SK-N-SH (cell line): ENCODE results near the gene TREM1. TPM values are rescaled to one million over a fixed set of nuclear protein-coding genes. Genes with fewer than 3 reads are reported as not detected.

ENCODE experiments used
- CTCF ChIA-PET: fragments of 300-600, 350-600 bp; formaldehyde crosslinking; extraction: SDS; loops from one replicate; lab custom pipeline; 2021; lab: Yijun Ruan, JAX
- POLR2A ChIA-PET: fragments of 350-600 bp; sonication (Branson Sonifier 250); formaldehyde crosslinking; extraction: SDS; loops from one replicate; lab custom pipeline; 2020; ENCODE audit warnings: antibody characterized with exemption, inconsistent platforms; lab: Yijun Ruan, JAX
- DNase-seq: peaks from one replicate; pipeline ENCODE4 v3.0.0; 2012
- H2AFZ ChIP-seq: fragments of 200-600 bp; sonication (generic); 2 replicates; pipeline ENCODE4 v1.8.1; 2016; ENCODE audit warnings: antibody characterized with exemption, mild to moderate bottlenecking, low read depth
- H3F3A ChIP-seq: fragments of 200-600 bp; sonication (generic); replicated peaks from 2 replicates; pipeline ENCODE3; 2016; ENCODE audit warnings: antibody characterized with exemption, mild to moderate bottlenecking; ENCODE audit not compliant: insufficient read depth
- H3K27ac ChIP-seq, 2 experiments: fragments of 200-500 bp in 1 of 2; fragments of 200-600 bp in 1 of 2; sonication (Bioruptor generic) in 1 of 2; sonication (generic), shearing (Covaris generic) in 1 of 2; 2 replicates each; pipeline versions ENCODE4 v1.5.1 to v1.6.1; 2014 to 2016; ENCODE audit warnings: low read depth in 2 of 2, inconsistent platforms in 1 of 2, low read length in 1 of 2, mild to moderate bottlenecking in 1 of 2, mixed read lengths in 1 of 2
- H3K27me3 ChIP-seq: fragments of 200-600 bp; sonication (generic), shearing (Covaris generic); 2 replicates; pipeline ENCODE4 v1.6.1; 2016; ENCODE audit warnings: mixed run types; ENCODE audit not compliant: insufficient read depth
- H3K36me3 ChIP-seq, 2 experiments: fragments of 200-500 bp in 1 of 2; fragments of 200-600 bp in 1 of 2; sonication (Bioruptor generic) in 1 of 2; sonication (generic) in 1 of 2; replicated peaks in 1 of 2; 2 replicates each; pipeline versions ENCODE3 to v1.5.1; 2014 to 2016; ENCODE audit warnings: low read length in 1 of 2, mild to moderate bottlenecking in 1 of 2; ENCODE audit not compliant: insufficient read depth in 2 of 2, control insufficient read depth in 1 of 2
- H3K4me1 ChIP-seq, 2 experiments: fragments of 200-500 bp in 1 of 2; fragments of 200-600 bp in 1 of 2; sonication (Bioruptor generic) in 1 of 2; sonication (generic), shearing (Covaris generic) in 1 of 2; 2 replicates each; pipeline versions ENCODE4 v1.5.1 to v1.6.1; 2014 to 2016; ENCODE audit warnings: low read depth in 1 of 2, low read length in 1 of 2, mixed run types in 1 of 2; ENCODE audit not compliant: insufficient read depth in 2 of 2, control insufficient read depth in 1 of 2
- H3K4me2 ChIP-seq: fragments of 200-600 bp; sonication (generic), shearing (Covaris generic); 2 replicates; pipeline ENCODE4 v1.6.1; 2017; ENCODE audit warnings: mixed run types
- H3K4me3 ChIP-seq, 2 experiments: fragments of 200-500 bp in 1 of 2; fragments of 200-600 bp in 1 of 2; sonication (Bioruptor generic) in 1 of 2; sonication (generic), shearing (Covaris generic) in 1 of 2; 2 replicates each; pipeline versions ENCODE4 v1.5.1 to v1.8.1; 2014 to 2016; ENCODE audit warnings: low read depth in 2 of 2, inconsistent platforms in 1 of 2, low read length in 1 of 2, mild to moderate bottlenecking in 1 of 2, mixed read lengths in 1 of 2, moderate library complexity in 1 of 2
- H3K79me2 ChIP-seq: fragments of 200-600 bp; sonication (generic); 2 replicates; pipeline ENCODE4 v1.8.1; 2017; ENCODE audit warnings: mild to moderate bottlenecking; ENCODE audit not compliant: insufficient read depth
- H3K9ac ChIP-seq: fragments of 200-600 bp; sonication (generic); 2 replicates; pipeline ENCODE4 v1.6.1; 2017; ENCODE audit warnings: mixed run types
- H3K9me2 ChIP-seq: fragments of 200-600 bp; sonication (generic); 2 replicates; pipeline ENCODE4 v1.6.1; 2017; ENCODE audit warnings: mixed run types
- H3K9me3 ChIP-seq: fragments of 200-600 bp; sonication (generic); 2 replicates; pipeline ENCODE4 v1.6.1; 2017; ENCODE audit warnings: mixed run types, mild to moderate bottlenecking, moderate library complexity
- H4K20me1 ChIP-seq: fragments of 200-600 bp; sonication (generic); 2 replicates; pipeline ENCODE4 v1.6.1; 2017; ENCODE audit warnings: mild to moderate bottlenecking, mixed run types; ENCODE audit not compliant: insufficient read depth
- CHD2 ChIP-seq: fragments of 150-350 bp; IDR thresholded peaks from 2 replicates; pipeline ENCODE4 v1.6.1; 2018; ENCODE audit warnings: low read length; ENCODE audit not compliant: partially characterized antibody
- ELF1 ChIP-seq: IDR thresholded peaks from 2 replicates; pipeline ENCODE4 v1.4.0; 2012
- EP300 ChIP-seq, 2 experiments: IDR thresholded peaks; 2 replicates each; pipeline versions ENCODE4 v1.4.0 to v1.6.1; 2012; ENCODE audit warnings: borderline replicate concordance in 1 of 2, low read depth in 1 of 2, low read length in 1 of 2
- GATA2 ChIP-seq: sonication (generic); formaldehyde crosslinking; IDR thresholded peaks from 2 replicates; pipeline ENCODE4 v1.5.0; 2020; ENCODE audit warnings: mild to moderate bottlenecking, missing genetic modification reagents
- IRF3 ChIP-seq: fragments of 150-350 bp; IDR thresholded peaks from 2 replicates; pipeline ENCODE4 v1.6.1; 2016; ENCODE audit warnings: mild to moderate bottlenecking, low read depth, low read length
- JUND ChIP-seq: IDR thresholded peaks from 2 replicates; pipeline ENCODE4 v1.4.0; 2012
- MEF2A ChIP-seq: IDR thresholded peaks from 2 replicates; pipeline ENCODE4 v1.4.0; 2012; ENCODE audit warnings: low read depth, borderline replicate concordance
- MXI1 ChIP-seq: IDR thresholded peaks from 2 replicates; pipeline ENCODE4 v1.6.1; 2012; ENCODE audit warnings: mild to moderate bottlenecking, low read depth, low read length, improper control_type of control experiment
- NFIC ChIP-seq: IDR thresholded peaks from 2 replicates; pipeline ENCODE4 v1.4.0; 2012; ENCODE audit warnings: borderline replicate concordance
- PBX3 ChIP-seq: IDR thresholded peaks from 2 replicates; pipeline ENCODE4; 2012
- POLR2AphosphoS5 ChIP-seq: IDR thresholded peaks from 2 replicates; pipeline ENCODE4 v1.6.1; 2012; ENCODE audit warnings: low read depth, low read length
- RAD21 ChIP-seq: IDR thresholded peaks from 2 replicates; pipeline ENCODE4 v1.6.1; 2012; ENCODE audit warnings: mild to moderate bottlenecking, low read length
- RCOR1 ChIP-seq: fragments of 150-350 bp; IDR thresholded peaks from 2 replicates; pipeline ENCODE4 v1.6.1; 2017; ENCODE audit warnings: antibody characterized with exemption, low read length
- RFX5 ChIP-seq: IDR thresholded peaks from 2 replicates; pipeline ENCODE4 v1.6.1; 2012; ENCODE audit warnings: mild to moderate bottlenecking, improper control_type of control experiment, low read length
- SIN3A ChIP-seq: IDR thresholded peaks from 2 replicates; pipeline ENCODE4 v1.6.1; 2012; ENCODE audit warnings: low read depth, mild to moderate bottlenecking, low read length, moderate library complexity, borderline replicate concordance
- SMC3 ChIP-seq: IDR thresholded peaks from 2 replicates; pipeline ENCODE4 v1.6.1; 2012; ENCODE audit warnings: low read depth, low read length, improper control_type of control experiment
- TCF12 ChIP-seq: IDR thresholded peaks from 2 replicates; pipeline ENCODE4 v1.4.0; 2012
- USF1 ChIP-seq: IDR thresholded peaks from 2 replicates; pipeline ENCODE4 v1.4.0; 2012; ENCODE audit warnings: low read depth, borderline replicate concordance
- USF2 ChIP-seq: fragments of 150-350 bp; IDR thresholded peaks from 2 replicates; pipeline ENCODE4 v1.6.1; 2017; ENCODE audit warnings: antibody characterized with exemption, low read length, low read depth, borderline replicate concordance
- ZBTB33 ChIP-seq: IDR thresholded peaks from 2 replicates; pipeline ENCODE4 v1.4.0; 2012; ENCODE audit warnings: low read depth, borderline replicate concordance
- WGBS: methylation state at CpG from one replicate; pipeline ENCODE4 v1.1.6; 2017; ENCODE audit warnings: low lambda C conversion rate; 5-methylcytosine and 5-hydroxymethylcytosine counted together
- polyA plus RNA-seq, 3 experiments: library from polyadenylated mRNA; depleted of rRNA; stranded (reverse); fragments of >200 nt; gene quantifications; 2 replicates each; pipeline ENCODE4 v1.2.3, GENCODE V29; 2012

Gene TREM1
- polyA plus RNA-seq, 1 of the 3 experiments (the other 2 are of a cell fraction) = not detected

- TF ChIP-seq USF1 (no peak), PBX3 (no peak), SMC3 (no peak), MXI1 (no peak)
Measured at GRCh38 chr6:41252401-41253169, 33.9 kb downstream of the TREM1 start (continued).

GRCh38 chr6:41247882-41248705 is 38.4 kb downstream of the TREM1 start:
- POLR2A ChIA-PET = no interaction called here
- H3K4me2 ChIP-seq = no peak overlapping the region
- H4K20me1 ChIP-seq = no peaks in the 10 kb centered on the region
- H3K79me2 ChIP-seq = no peaks in the 10 kb centered on the region
- H3K36me3 ChIP-seq = no peaks in the 10 kb centered on the region
- H3K4me1 ChIP-seq = no peaks in the 10 kb centered on the region
- no peak overlapping the region for H3K27ac ChIP-seq
- 35% methylated on average over 6 of the region's 7 CpGs for WGBS
- H3K9ac ChIP-seq = no peak overlapping the region
- H2AFZ ChIP-seq = no peak overlapping the region
- no peaks in the 10 kb centered on the region for H3K9me2 ChIP-seq
- no peaks in the 10 kb centered on the region; the same call in 1 of the 2 replicates for H3K27me3 ChIP-seq
- TF ChIP-seq MEF2A = no peak
- TF ChIP-seq SIN3A = no peak
- no peak for TF ChIP-seq ELF1
- no peak for TF ChIP-seq NFIC
- TF ChIP-seq MXI1 = no peak
- no peak for TF ChIP-seq RFX5
- TF ChIP-seq TCF12 = no peak
- TF ChIP-seq ZBTB33 = no peak
- no peak for TF ChIP-seq IRF3
- TF ChIP-seq RCOR1 = no peak
- TF ChIP-seq EP300 (IDR thresholded peaks at IDR 0.05; ENCODE audit: borderline replicate concordance in 1 of 2, low read depth in 1 of 2, low read length in 1 of 2) = no peak
- no peak for TF ChIP-seq CHD2
- no peak for TF ChIP-seq PBX3
- TF ChIP-seq RAD21 = no peak
- no peak for TF ChIP-seq POLR2AphosphoS5
- no peak for TF ChIP-seq GATA2 (CRISPR knock-in tag)
- no peak for TF ChIP-seq USF2
- TF ChIP-seq JUND = no peak
- H3F3A ChIP-seq = no peaks in the 10 kb centered on the region
- CTCF ChIA-PET = interaction anchor here (0.8 to 1.2 kb wide), 2 partner anchors 67 to 161 kb away, joined by 3 to 4 read pairs; no protein-coding TSS in a partner anchor
- no peak for DNase-seq
- no peaks in the 10 kb centered on the region for H3K9me3 ChIP-seq
- no peak overlapping the region for H3K4me3 ChIP-seq
